Measurements from ENCODE around the gene MYH14.

Gene MYH14

GRCh38 chr19:50195224-50195623 lies 8.2 kb upstream of the MYH14 start:
- DNase-seq (ENCODE audit: low spot score) = no peak

GRCh38 chr19:50196322-50196932 lies 7.0 kb upstream of the MYH14 start:
- no peak for DNase-seq (ENCODE audit: low spot score)

GRCh38 chr19:50197348-50197747 lies 6.1 kb upstream of the MYH14 start:
- no peak for DNase-seq (ENCODE audit: low spot score)

GRCh38 chr19:50198431-50199258 lies 4.8 kb upstream of the MYH14 start:
- no peak for DNase-seq (ENCODE audit: low spot score)

GRCh38 chr19:50199259-50199555 lies 4.2 kb upstream of the MYH14 start:
- no peak for DNase-seq (ENCODE audit: low spot score)

- no peak for DNase-seq (ENCODE audit: low spot score)
Observed at GRCh38 chr19:50202386-50202785, 1.0 kb upstream of the MYH14 start.

- no peak for DNase-seq (ENCODE audit: low spot score)
Observed at GRCh38 chr19:50202962-50203280, 501 bp upstream of the MYH14 start.

GRCh38 chr19:50204081-50204428 lies 633 bp downstream of the MYH14 start:
- no peak for DNase-seq (ENCODE audit: low spot score)

- no peak for DNase-seq (ENCODE audit: low spot score)
Observed at GRCh38 chr19:50204811-50205675, 1.6 kb downstream of the MYH14 start.

GRCh38 chr19:50205681-50206138 lies 2.3 kb downstream of the MYH14 start:
- no peak for DNase-seq (ENCODE audit: low spot score)

- no peak for DNase-seq (ENCODE audit: low spot score)
Observed at GRCh38 chr19:50206191-50206590, 2.8 kb downstream of the MYH14 start.

- DNase-seq (ENCODE audit: low spot score) = no peak
Observed at GRCh38 chr19:50207730-50208129, 4.3 kb downstream of the MYH14 start.

GRCh38 chr19:50209131-50209530 lies 5.7 kb downstream of the MYH14 start:
- DNase-seq (ENCODE audit: low spot score) = no peak

GRCh38 chr19:50210425-50210824 lies 7.0 kb downstream of the MYH14 start:
- no peak for DNase-seq (ENCODE audit: low spot score)

- DNase-seq (ENCODE audit: low spot score) = no peak
Observed at GRCh38 chr19:50213925-50214324, 10.5 kb downstream of the MYH14 start.

GRCh38 chr19:50214699-50215543 lies 11.5 kb downstream of the MYH14 start:
- DNase-seq (ENCODE audit: low spot score) = no peak

- no peak for DNase-seq (ENCODE audit: low spot score)
Observed at GRCh38 chr19:50215820-50216219, 12.4 kb downstream of the MYH14 start.

GRCh38 chr19:50221087-50221486 lies 17.7 kb downstream of the MYH14 start:
- DNase-seq (ENCODE audit: low spot score) = no peak

GRCh38 chr19:50222691-50223438 lies 19.4 kb downstream of the MYH14 start:
- no peak for DNase-seq (ENCODE audit: low spot score)

GRCh38 chr19:50223439-50223716 lies 20.0 kb downstream of the MYH14 start:
- DNase-seq (ENCODE audit: low spot score) = no peak

- DNase-seq (ENCODE audit: low spot score) = no peak
Observed at GRCh38 chr19:50224986-50225747, 21.7 kb downstream of the MYH14 start.
